HG03139 (cell line): ENCODE data around the gene FAHD2B.
"Not testable (repeated sequence)": the region's sequence is repeated elsewhere in the genome, so short reads cannot be mapped to it uniquely, and the experiment has no call there.

Experiments
- ATAC-seq: cut with Tn5 transposase; IDR thresholded peaks from one replicate; pipeline ENCODE4 v1.9.1; 2021; ENCODE audit not compliant: unreplicated experiment

Gene FAHD2B

GRCh38 chr2:97094772-97095611 lies at the start of gene FAHD2B:
Gene FAHD2B, minus strand, starts transcription at chr2:97094882. Its CDS starts 3,176 bp downstream, at chr2:97091706.
- peak; percentile 91 for ATAC-seq

- ATAC-seq: not testable (repeated sequence)
These were observed 49.3 kb upstream of the FAHD2B start for GRCh38 chr2:97144016-97144415.

GRCh38 chr2:97129090-97129489 lies 34.4 kb upstream of the FAHD2B start:
- not testable (repeated sequence) for ATAC-seq

GRCh38 chr2:97113882-97114255 lies 19.2 kb upstream of the FAHD2B start:
- ATAC-seq: not testable (repeated sequence)

GRCh38 chr2:97113050-97113881 lies 18.6 kb upstream of the FAHD2B start, which contains the start of gene ANKRD36:
Gene ANKRD36, plus strand, starts transcription at chr2:97113153. Its CDS starts 587 bp downstream, at chr2:97113740.
- peak; percentile 93 for ATAC-seq

GRCh38 chr2:97112320-97113049 lies 17.8 kb upstream of the FAHD2B start:
- not testable (repeated sequence) for ATAC-seq

- not testable (repeated sequence) for ATAC-seq
These were observed 16.6 kb upstream of the FAHD2B start for GRCh38 chr2:97111246-97111645.

- ATAC-seq: not testable (repeated sequence)
These were observed 12.2 kb upstream of the FAHD2B start for GRCh38 chr2:97106878-97107277.

- not testable (repeated sequence) for ATAC-seq
These were observed 4.2 kb upstream of the FAHD2B start for GRCh38 chr2:97098786-97099372.

GRCh38 chr2:97095661-97096060 lies 979 bp upstream of the FAHD2B start:
- ATAC-seq: no peak

- ATAC-seq: not testable (repeated sequence)
These were observed 505 bp downstream of the FAHD2B start for GRCh38 chr2:97093983-97094771.

GRCh38 chr2:97092946-97093345 lies 1.7 kb downstream of the FAHD2B start:
- not testable (repeated sequence) for ATAC-seq

GRCh38 chr2:97088706-97089105 lies 6.0 kb downstream of the FAHD2B start:
- ATAC-seq: not testable (repeated sequence)

- not testable (repeated sequence) for ATAC-seq
These were observed 9.6 kb downstream of the FAHD2B start for GRCh38 chr2:97085093-97085492.

- ATAC-seq: not testable (repeated sequence)
These were observed 11.2 kb downstream of the FAHD2B start for GRCh38 chr2:97083516-97083915.

GRCh38 chr2:97082206-97082605 lies 12.5 kb downstream of the FAHD2B start:
- ATAC-seq: not testable (repeated sequence)

- ATAC-seq: not testable (repeated sequence)
These were observed 13.8 kb downstream of the FAHD2B start for GRCh38 chr2:97080855-97081254.

GRCh38 chr2:97077213-97077612 lies 17.5 kb downstream of the FAHD2B start:
- ATAC-seq: not testable (repeated sequence)

- ATAC-seq: not testable (repeated sequence)
These were observed 23.8 kb downstream of the FAHD2B start for GRCh38 chr2:97070915-97071314.

GRCh38 chr2:97068722-97069121 lies 26.0 kb downstream of the FAHD2B start:
- ATAC-seq: not testable (repeated sequence)
